Glomerular endothelial cell (primary cell): ENCODE data around the gene FRMPD4. TPM values are rescaled to one million over a fixed set of nuclear protein-coding genes. Genes with fewer than 3 reads are reported as not detected.

Experiments used
- DNase-seq: peaks from one replicate; pipeline ENCODE4 v3.0.0-alpha.2; 2011; ENCODE audit warnings: low read depth, low spot score; ENCODE audit errors: extremely low read depth
- total RNA-seq: library from RNA; depleted of rRNA; stranded (reverse); fragments of >200 nt; gene quantifications from 2 replicates; pipeline ENCODE4 v1.2.3, GENCODE V29; 2015

FRMPD4 gene
- total RNA-seq, 1 donor from 2014 or later: not detected

GRCh38 chrX:12360383-12360782 is 222.1 kb downstream of the FRMPD4 start:
- peak; percentile 16 for DNase-seq

GRCh38 chrX:12360986-12361598 is 222.8 kb downstream of the FRMPD4 start:
- no peak for DNase-seq

GRCh38 chrX:12363216-12363615 is 224.9 kb downstream of the FRMPD4 start:
- DNase-seq: no peak

GRCh38 chrX:12366440-12366839 is 228.2 kb downstream of the FRMPD4 start:
- DNase-seq: no peak

- no peak for DNase-seq
Observed at GRCh38 chrX:12367254-12367653, 229.0 kb downstream of the FRMPD4 start.

- DNase-seq: no peak
Observed at GRCh38 chrX:12370497-12370986, 232.3 kb downstream of the FRMPD4 start.

GRCh38 chrX:12372111-12372510 is 233.8 kb downstream of the FRMPD4 start:
- DNase-seq: no peak

GRCh38 chrX:12374286-12374685 is 236.0 kb downstream of the FRMPD4 start:
- DNase-seq: no peak

- DNase-seq: no peak
Observed at GRCh38 chrX:12378253-12378652, 240.0 kb downstream of the FRMPD4 start.

- DNase-seq: no peak
Observed at GRCh38 chrX:12378706-12379105, 240.4 kb downstream of the FRMPD4 start.

- no peak for DNase-seq
Observed at GRCh38 chrX:12379671-12380070, 241.4 kb downstream of the FRMPD4 start.

- no peak for DNase-seq
Observed at GRCh38 chrX:12383196-12383595, 244.9 kb downstream of the FRMPD4 start.

- no peak for DNase-seq
Observed at GRCh38 chrX:12390301-12390700, 252.0 kb downstream of the FRMPD4 start.

GRCh38 chrX:12396584-12396983 is 258.3 kb downstream of the FRMPD4 start:
- DNase-seq: no peak

GRCh38 chrX:12400218-12400617 is 261.9 kb downstream of the FRMPD4 start:
- DNase-seq: no peak

- DNase-seq: no peak
Observed at GRCh38 chrX:12401252-12401651, 263.0 kb downstream of the FRMPD4 start.

- DNase-seq: no peak
Observed at GRCh38 chrX:12403474-12404082, 265.3 kb downstream of the FRMPD4 start.

GRCh38 chrX:12405306-12405705 is 267.0 kb downstream of the FRMPD4 start:
- no peak for DNase-seq

- no peak for DNase-seq
Observed at GRCh38 chrX:12410523-12410922, 272.2 kb downstream of the FRMPD4 start.

GRCh38 chrX:12411831-12412230 is 273.6 kb downstream of the FRMPD4 start:
- no peak for DNase-seq

GRCh38 chrX:12412561-12412960 is 274.3 kb downstream of the FRMPD4 start:
- DNase-seq: no peak

GRCh38 chrX:12419591-12419990 is 281.3 kb downstream of the FRMPD4 start:
- no peak for DNase-seq

GRCh38 chrX:12421918-12422317 is 283.6 kb downstream of the FRMPD4 start:
- no peak for DNase-seq
